T-cell (primary cell): Measurements from ENCODE around the gene WSB2. TPM values are rescaled to one million over a fixed set of nuclear protein-coding genes. Genes with fewer than 3 reads are reported as not detected.
"Not testable (repeated sequence)": the region's sequence is repeated elsewhere in the genome, so short reads cannot be mapped to it uniquely, and the experiment has no call there.

Experiments used
- ATAC-seq, 4 experiments: fragments of 200-7000 bp in 3 of 4; fragments of 150-1000 bp in 1 of 4; cut with Tn5 transposase; replicated peaks in 1 of 4; 1 replicate in 3 of 4; 2 replicates in 1 of 4; pipeline ENCODE4 v1.10.0; 2021; ENCODE audit warnings: moderate library complexity in 3 of 4, mild to moderate bottlenecking in 2 of 4, moderate number of reproducible peaks in 1 of 4
- CTCF ChIA-PET, 2 donors: fragments of 300-600 bp; sonication (Branson Sonifier 250); formaldehyde crosslinking; loops; one replicate each; lab custom pipeline; 2022; ENCODE audit warnings: antibody characterized with exemption in 2 of 2; lab: Charles Lee
- POLR2A ChIA-PET, 2 donors: fragments of 300-600 bp; sonication (Branson Sonifier 250); formaldehyde crosslinking; loops; one replicate each; lab custom pipeline; 2022; ENCODE audit warnings: antibody characterized with exemption in 2 of 2; lab: Charles Lee
- DNase-seq, 35 experiments: peaks; one replicate each; pipeline versions ENCODE4 v3.0.0 to v3.0.0-alpha.2; 2013 to 2023
- H3K27ac ChIP-seq: one replicate; pipeline ENCODE4 v1.5.1; 2013; ENCODE audit warnings: low read length
- H3K27me3 ChIP-seq, 2 experiments: replicated peaks in 1 of 2; 1 replicate in 1 of 2; 2 replicates in 1 of 2; pipeline versions ENCODE4 v1.6.1 to v1.7.0; 2013; ENCODE audit warnings: low read length in 1 of 2, mixed read lengths in 1 of 2; ENCODE audit not compliant: control insufficient read depth in 2 of 2, insufficient read depth in 2 of 2; ENCODE audit errors: extremely low read depth in 1 of 2
- H3K36me3 ChIP-seq, 2 donors: 1 replicate in 1 of 2; 2 replicates in 1 of 2; pipeline versions ENCODE4 v1.6.1 to v1.7.0; 2013; ENCODE audit warnings: low read length in 1 of 2; ENCODE audit not compliant: control insufficient read depth in 2 of 2, insufficient read depth in 1 of 2; ENCODE audit errors: extremely low read depth in 1 of 2
- H3K4me1 ChIP-seq, 2 experiments: 1 replicate in 1 of 2; 2 replicates in 1 of 2; pipeline versions ENCODE4 v1.6.1 to v1.7.0; 2013; ENCODE audit warnings: low read length in 2 of 2, mixed read lengths in 1 of 2; ENCODE audit not compliant: insufficient read depth in 2 of 2, control insufficient read depth in 1 of 2; ENCODE audit errors: extremely low read depth in 1 of 2
- H3K4me3 ChIP-seq, 2 donors: 1 replicate in 1 of 2; 2 replicates in 1 of 2; pipeline versions ENCODE4 v1.5.1 to v1.7.0; 2013; ENCODE audit warnings: mild to moderate bottlenecking in 2 of 2, low read length in 1 of 2, moderate library complexity in 1 of 2; ENCODE audit not compliant: control insufficient read depth in 1 of 2; ENCODE audit errors: extremely low read depth in 1 of 2
- H3K9me3 ChIP-seq: 2 replicates; pipeline ENCODE4 v1.7.0; 2013
- H3K27ac Mint-ChIP-seq, 2 donors: one replicate each; pipeline ENCODE4 v1.8.0; 2020 to 2021; ENCODE audit warnings: mild to moderate bottlenecking in 2 of 2, mixed read lengths in 2 of 2
- H3K27me3 Mint-ChIP-seq, 2 donors: one replicate each; pipeline ENCODE4 v1.8.0; 2021 to 2022; ENCODE audit warnings: mixed read lengths in 2 of 2
- H3K36me3 Mint-ChIP-seq: one replicate; pipeline ENCODE4 v1.8.0; 2021; ENCODE audit warnings: mixed read lengths
- H3K4me1 Mint-ChIP-seq, 3 donors: one replicate each; pipeline ENCODE4 v1.8.0; 2020 to 2022; ENCODE audit warnings: mixed read lengths in 3 of 3, mild to moderate bottlenecking in 1 of 3
- H3K4me3 Mint-ChIP-seq, 3 donors: one replicate each; pipeline ENCODE4 v1.8.0; 2020 to 2022; ENCODE audit warnings: mild to moderate bottlenecking in 3 of 3, mixed read lengths in 3 of 3, moderate library complexity in 3 of 3
- H3K9me3 Mint-ChIP-seq, 3 donors: one replicate each; pipeline ENCODE4 v1.8.0; 2020 to 2022; ENCODE audit warnings: mixed read lengths in 3 of 3
- WGBS: methylation state at CpG from one replicate; pipeline ENCODE4 v1.1.5; 2013; ENCODE audit warnings: missing lambda C conversion rate; ENCODE audit not compliant: insufficient coverage; 5-methylcytosine and 5-hydroxymethylcytosine counted together
- total RNA-seq, 35 experiments: library from RNA in 6 of 35; stranded (reverse) in 6 of 35; fragments of 120-200 nt in 1 of 35; gene quantifications; one replicate each; pipeline versions ENCODE4 v1.2.1 to v1.2.4 and lab custom pipeline; 2013 to 2026

Gene WSB2
- total RNA-seq, 5 donors from 2014 or later (not counting 1 experiment from before 2014, with no cell fraction given): 19.6 to 33.7 (median 25.8) TPM

DNA sequence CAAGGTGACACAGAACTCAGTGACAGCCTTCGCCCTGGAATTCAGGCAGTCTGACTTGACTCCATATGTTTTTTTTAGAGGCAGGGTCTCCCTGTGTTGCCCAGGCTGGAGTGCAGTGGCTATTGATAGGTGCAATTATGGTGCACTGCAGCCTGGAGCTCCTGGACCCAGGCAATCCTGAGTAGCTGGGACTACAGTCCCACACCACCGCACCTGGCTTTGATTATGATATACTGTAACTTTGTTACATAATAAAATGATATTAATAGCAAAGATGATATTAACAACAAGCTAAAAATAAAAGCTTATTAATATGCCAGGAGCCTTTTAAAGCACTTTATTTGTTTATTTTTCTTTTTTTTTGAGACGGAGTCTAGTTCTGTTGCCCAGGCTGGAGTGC, 33.1 kb upstream of the WSB2 start:
- Histone ChIP-seq H3K36me3 (no peaks in the 10 kb centered on the region), H3K27me3 (peaks cover 0 to 5% of the 10 kb centered on the region in 2 experiments), H3K4me1 (no peaks in the 10 kb centered on the region), H3K4me3 (no peak overlapping the region), H3K27ac (no peak overlapping the region), H3K9me3 (no peaks in the 10 kb centered on the region)
- H3K36me3 Mint-ChIP-seq: no peaks in the 10 kb centered on the region
- DNase-seq (no peak), ATAC-seq (no peak)
- no peaks in the 10 kb centered on the region for H3K4me1 Mint-ChIP-seq
- CTCF ChIA-PET: interaction anchor here in 1 of 2 donors (1.2 kb wide), 1 partner anchor 27 kb away, joined by 3 read pairs; no protein-coding TSS in a partner anchor
- no peak overlapping the region for H3K27ac Mint-ChIP-seq
- H3K9me3 Mint-ChIP-seq: no peaks in the 10 kb centered on the region
- POLR2A ChIA-PET: interaction anchor here in 1 of 2 donors (0.7 kb wide), 1 partner anchor 16 kb away, joined by 3 read pairs; no protein-coding TSS in a partner anchor
- H3K27me3 Mint-ChIP-seq: no peaks in the 10 kb centered on the region
- no peak overlapping the region for H3K4me3 Mint-ChIP-seq
- no CpG with 5 or more reads among the region's 3 CpGs for WGBS

- H3K9me3 Mint-ChIP-seq: no peaks in the 10 kb centered on the region
- no peak overlapping the region for H3K4me3 ChIP-seq
- no peaks in the 10 kb centered on the region for H3K9me3 ChIP-seq
- no peaks in the 10 kb centered on the region for H3K4me1 Mint-ChIP-seq
- no peak overlapping the region for H3K4me3 Mint-ChIP-seq
- H3K36me3 ChIP-seq: no peaks in the 10 kb centered on the region
- no peaks in the 10 kb centered on the region for H3K27me3 ChIP-seq
- ChIA-PET CTCF (no interaction called here), POLR2A (no interaction called here)
- no peak overlapping the region for H3K27ac ChIP-seq
- H3K27me3 Mint-ChIP-seq: no peaks in the 10 kb centered on the region
- no peak overlapping the region for H3K27ac Mint-ChIP-seq
- H3K4me1 ChIP-seq: no peaks in the 10 kb centered on the region
- ATAC-seq (no peak), DNase-seq (no peak)
- H3K36me3 Mint-ChIP-seq: no peaks in the 10 kb centered on the region
- 94% methylated on average over 7 of the region's 9 CpGs for WGBS
Observed at GRCh38 chr12:118089782-118090181, 28.8 kb upstream of the WSB2 start.

DNA sequence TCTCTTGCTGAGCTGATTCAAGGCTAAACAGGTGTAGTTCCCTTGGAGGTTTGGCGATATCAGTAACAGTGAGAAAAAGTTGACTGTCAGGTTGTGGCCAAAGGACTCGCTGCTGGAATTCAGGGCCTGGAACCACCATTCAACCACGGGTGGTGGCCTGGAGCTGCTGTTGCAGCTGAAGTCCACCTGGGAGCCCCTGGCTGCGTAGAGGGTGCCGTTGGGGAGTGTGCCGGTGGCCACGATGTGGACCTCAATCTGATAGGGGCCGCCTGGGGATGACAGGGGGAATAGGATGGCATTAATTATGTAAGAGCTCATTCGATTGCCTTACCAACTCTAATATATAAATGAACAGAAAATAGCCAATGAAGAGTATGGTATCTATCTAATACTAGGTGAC, 21.2 kb upstream of the WSB2 start:
- Histone ChIP-seq H3K27ac (no peak overlapping the region), H3K4me3 (no peak overlapping the region), H3K27me3 (no peaks in the 10 kb centered on the region), H3K36me3 (no peaks in the 10 kb centered on the region), H3K9me3 (no peaks in the 10 kb centered on the region), H3K4me1 (no peaks in the 10 kb centered on the region)
- ChIA-PET POLR2A (no interaction called here), CTCF (interaction anchor here in 1 of 2 donors (0.5 kb wide), 1 partner anchor 125 kb away, joined by 3 read pairs; no protein-coding TSS in a partner anchor)
- H3K27ac Mint-ChIP-seq: no peak overlapping the region
- no peak overlapping the region for H3K4me3 Mint-ChIP-seq
- H3K4me1 Mint-ChIP-seq: no peaks in the 10 kb centered on the region
- H3K36me3 Mint-ChIP-seq: no peaks in the 10 kb centered on the region
- no peaks in the 10 kb centered on the region for H3K27me3 Mint-ChIP-seq
- 85% methylated on average over 5 of the region's 9 CpGs for WGBS
- ATAC-seq (no peak), DNase-seq (no peak)
- H3K9me3 Mint-ChIP-seq: peaks cover 0 to 4% (median 0%) of the 10 kb centered on the region in 3 donors

DNA sequence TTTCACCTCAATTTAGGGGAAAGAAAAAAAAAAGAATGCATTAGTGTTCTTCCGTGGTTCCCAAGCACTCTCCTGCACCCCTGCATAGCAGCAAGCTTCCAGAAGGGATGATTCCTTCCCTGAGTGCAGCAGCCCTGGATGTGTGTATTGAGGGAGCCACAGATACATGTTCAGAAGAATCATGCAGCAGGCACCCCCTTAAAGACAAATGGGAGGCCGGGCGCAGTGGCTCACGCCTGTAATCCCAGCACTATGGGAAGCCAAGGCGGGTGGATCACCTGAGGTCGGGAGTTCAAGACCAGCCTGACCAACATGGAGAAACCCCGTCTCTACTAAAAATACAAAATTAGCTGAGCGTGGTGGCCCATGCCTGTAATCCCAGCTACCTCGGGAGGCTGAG, 20.5 kb upstream of the WSB2 start:
- H3K4me1 Mint-ChIP-seq, DNase-seq, H3K4me3 Mint-ChIP-seq, H3K36me3 Mint-ChIP-seq, H3K27ac ChIP-seq, H3K4me1 ChIP-seq, H3K9me3 ChIP-seq, H3K36me3 ChIP-seq, POLR2A ChIA-PET, H3K4me3 ChIP-seq, H3K9me3 Mint-ChIP-seq, ATAC-seq, H3K27me3 ChIP-seq, H3K27me3 Mint-ChIP-seq, H3K27ac Mint-ChIP-seq: not testable (repeated sequence)
- CTCF ChIA-PET: interaction anchor here (0.6 to 0.7 kb wide), 3 partner anchors 44 to 96 kb away, joined by 3 to 4 read pairs (median 4); no protein-coding TSS in a partner anchor
- WGBS: 81% methylated on average over 5 of the region's 9 CpGs

GRCh38 chr12:118073768-118074167, 12.8 kb upstream of the WSB2 start:
- 92% methylated on average over 4 of the region's 4 CpGs for WGBS
- Mint-ChIP-seq H3K27me3 (peaks cover 0 to 2% of the 10 kb centered on the region in 2 donors), H3K36me3 (no peaks in the 10 kb centered on the region), H3K9me3 (peaks cover 0 to 4% (median 0%) of the 10 kb centered on the region in 3 donors), H3K4me1 (no peaks in the 10 kb centered on the region), H3K4me3 (no peak overlapping the region), H3K27ac (no peak overlapping the region)
- ChIA-PET CTCF (no interaction called here), POLR2A (no interaction called here)
- no peaks in the 10 kb centered on the region for H3K27me3 ChIP-seq
- no peaks in the 10 kb centered on the region for H3K9me3 ChIP-seq
- H3K4me3 ChIP-seq: no peak overlapping the region
- no peaks in the 10 kb centered on the region for H3K36me3 ChIP-seq
- no peaks in the 10 kb centered on the region for H3K4me1 ChIP-seq
- no peak for ATAC-seq
- H3K27ac ChIP-seq: no peak overlapping the region
- no peak for DNase-seq

GRCh38 chr12:118070650-118071049, 9.7 kb upstream of the WSB2 start:
- ATAC-seq (no peak), DNase-seq (no peak)
- Mint-ChIP-seq H3K4me3 (no peak overlapping the region), H3K36me3 (no peaks in the 10 kb centered on the region), H3K4me1 (peaks cover 2 to 9% (median 5%) of the 10 kb centered on the region in 3 donors), H3K27ac (no peak overlapping the region), H3K9me3 (no peaks in the 10 kb centered on the region), H3K27me3 (peaks cover 4 to 9% of the 10 kb centered on the region in 2 donors)
- Histone ChIP-seq H3K27ac (no peak overlapping the region), H3K36me3 (no peaks in the 10 kb centered on the region), H3K27me3 (peaks cover 0 to 6% of the 10 kb centered on the region in 2 experiments), H3K4me1 (no peaks in the 10 kb centered on the region), H3K9me3 (no peaks in the 10 kb centered on the region), H3K4me3 (no peak overlapping the region)
- ChIA-PET CTCF (interaction anchor here (0.6 to 0.7 kb wide), 2 partner anchors 112 to 916 kb away, joined by 3 to 7 read pairs; no protein-coding TSS in a partner anchor), POLR2A (interaction anchor here in 1 of 2 donors (0.7 kb wide), 1 partner anchor 9 kb away, joined by 3 read pairs; no protein-coding TSS in a partner anchor)
- 90% methylated on average over 2 of the region's 3 CpGs for WGBS
